ENCODE measurements around the gene OR6V1.
"Not testable (repeated sequence)": the region's sequence is repeated elsewhere in the genome, so short reads cannot be mapped to it uniquely, and the experiment has no call there.

OR6V1 gene

GRCh38 chr7:143040209-143040715, 11.9 kb upstream of the OR6V1 start:
- in situ Hi-C loops (cut with HindIII; ENCODE audit: low pct_ligation_motif_present, low pct_unique_long_range_greater_than_20kb, low sequenced_read_pairs): no loop called here
- no peak for DNase-seq

GRCh38 chr7:143041346-143041745, 10.8 kb upstream of the OR6V1 start:
- in situ Hi-C loops (cut with HindIII; ENCODE audit: low pct_ligation_motif_present, low pct_unique_long_range_greater_than_20kb, low sequenced_read_pairs): no loop called here

GRCh38 chr7:143042159-143042789, 9.9 kb upstream of the OR6V1 start:
- DNase-seq: no peak
- in situ Hi-C loops (cut with HindIII; ENCODE audit: low pct_ligation_motif_present, low pct_unique_long_range_greater_than_20kb, low sequenced_read_pairs): no loop called here

More at GRCh38 chr7:143041346-143041745, 10.8 kb upstream of the OR6V1 start:
- no peak for DNase-seq

GRCh38 chr7:143042790-143043271, 9.3 kb upstream of the OR6V1 start:
- DNase-seq: no peak
- in situ Hi-C loops (cut with HindIII; ENCODE audit: low pct_ligation_motif_present, low pct_unique_long_range_greater_than_20kb, low sequenced_read_pairs): no loop called here

- in situ Hi-C loops (cut with HindIII; ENCODE audit: low pct_ligation_motif_present, low pct_unique_long_range_greater_than_20kb, low sequenced_read_pairs): no loop called here
- DNase-seq: no peak
Observed at GRCh38 chr7:143043391-143043790, 8.8 kb upstream of the OR6V1 start.

GRCh38 chr7:143046426-143046851, 5.7 kb upstream of the OR6V1 start:
- in situ Hi-C loops (cut with HindIII; ENCODE audit: low pct_ligation_motif_present, low pct_unique_long_range_greater_than_20kb, low sequenced_read_pairs): no loop called here
- DNase-seq: no peak

GRCh38 chr7:143047326-143047725, 4.8 kb upstream of the OR6V1 start:
- no peak for DNase-seq
- in situ Hi-C loops (cut with HindIII; ENCODE audit: low pct_ligation_motif_present, low pct_unique_long_range_greater_than_20kb, low sequenced_read_pairs): no loop called here

GRCh38 chr7:143048827-143049226, 3.3 kb upstream of the OR6V1 start:
- in situ Hi-C loops (cut with HindIII; ENCODE audit: low pct_ligation_motif_present, low pct_unique_long_range_greater_than_20kb, low sequenced_read_pairs): no loop called here
- no peak for DNase-seq

- no peak for DNase-seq
- in situ Hi-C loops (cut with HindIII; ENCODE audit: low pct_ligation_motif_present, low pct_unique_long_range_greater_than_20kb, low sequenced_read_pairs): no loop called here
Observed at GRCh38 chr7:143049362-143049761, 2.8 kb upstream of the OR6V1 start.

GRCh38 chr7:143050931-143051330, 1.2 kb upstream of the OR6V1 start:
- in situ Hi-C loops (cut with HindIII; ENCODE audit: low pct_ligation_motif_present, low pct_unique_long_range_greater_than_20kb, low sequenced_read_pairs): no loop called here
- DNase-seq: no peak

GRCh38 chr7:143054621-143055020, 2.5 kb downstream of the OR6V1 start:
- no peak for DNase-seq
- in situ Hi-C loops (cut with HindIII; ENCODE audit: low pct_ligation_motif_present, low pct_unique_long_range_greater_than_20kb, low sequenced_read_pairs): no loop called here

GRCh38 chr7:143055754-143056153, 3.6 kb downstream of the OR6V1 start:
- no peak for DNase-seq
- in situ Hi-C loops (cut with HindIII; ENCODE audit: low pct_ligation_motif_present, low pct_unique_long_range_greater_than_20kb, low sequenced_read_pairs): no loop called here

GRCh38 chr7:143063741-143064140, 11.6 kb downstream of the OR6V1 start:
- in situ Hi-C loops (cut with HindIII; ENCODE audit: low pct_ligation_motif_present, low pct_unique_long_range_greater_than_20kb, low sequenced_read_pairs): no loop called here
- no peak for DNase-seq

- DNase-seq: no peak
- in situ Hi-C loops (cut with HindIII; ENCODE audit: low pct_ligation_motif_present, low pct_unique_long_range_greater_than_20kb, low sequenced_read_pairs): no loop called here
Observed at GRCh38 chr7:143068446-143068845, 16.3 kb downstream of the OR6V1 start.

GRCh38 chr7:143069912-143070500, 17.9 kb downstream of the OR6V1 start:
- in situ Hi-C loops (cut with HindIII; ENCODE audit: low pct_ligation_motif_present, low pct_unique_long_range_greater_than_20kb, low sequenced_read_pairs): no loop called here

GRCh38 chr7:143073556-143073955, 21.4 kb downstream of the OR6V1 start:
- in situ Hi-C loops (cut with HindIII; ENCODE audit: low pct_ligation_motif_present, low pct_unique_long_range_greater_than_20kb, low sequenced_read_pairs): no loop called here
- no peak for DNase-seq

More at GRCh38 chr7:143069912-143070500, 17.9 kb downstream of the OR6V1 start:
- no peak for DNase-seq

GRCh38 chr7:143074141-143074540, 22.0 kb downstream of the OR6V1 start:
- DNase-seq: no peak
- in situ Hi-C loops (cut with HindIII; ENCODE audit: low pct_ligation_motif_present, low pct_unique_long_range_greater_than_20kb, low sequenced_read_pairs): no loop called here

GRCh38 chr7:143085109-143085508, 33.0 kb downstream of the OR6V1 start:
- in situ Hi-C loops (cut with HindIII; ENCODE audit: low pct_ligation_motif_present, low pct_unique_long_range_greater_than_20kb, low sequenced_read_pairs): no loop called here
- DNase-seq: no peak

- DNase-seq; in situ Hi-C loops (cut with HindIII; ENCODE audit: low pct_ligation_motif_present, low pct_unique_long_range_greater_than_20kb, low sequenced_read_pairs): not testable (repeated sequence)
Observed at GRCh38 chr7:143085610-143086009, 33.5 kb downstream of the OR6V1 start.
